K562 (cell line): ENCODE measurements around the gene AGFG1. TPM values are rescaled to one million over a fixed set of nuclear protein-coding genes. Genes with fewer than 3 reads are reported as not detected.

Experiments
- ELF2 ChIP-seq: fragments of 250-450 bp; sonication (Bioruptor Pico); IDR thresholded peaks from 2 replicates; pipeline ENCODE4 v1.5.0; 2021; ENCODE audit warnings: mild to moderate bottlenecking
- FUS ChIP-seq: fragments of 200-400 bp; formaldehyde crosslinking; optimal IDR thresholded peaks from 2 replicates; pipeline ENCODE3; 2017; ENCODE audit warnings: low read depth, low read length
- GATA2 ChIP-seq: sonication (generic); formaldehyde crosslinking; IDR thresholded peaks from 2 replicates; pipeline ENCODE4 v1.4.0; 2020; ENCODE audit warnings: mild to moderate bottlenecking, missing genetic modification reagents
- HDGF ChIP-seq: fragments of 450-650 bp; IDR thresholded peaks from 2 replicates; pipeline ENCODE4 v1.6.1; 2016
- HMGN3 ChIP-seq: IDR thresholded peaks from 2 replicates; pipeline ENCODE4 v1.6.1; 2011; ENCODE audit warnings: borderline replicate concordance, low read depth, mild to moderate bottlenecking, mixed read lengths, low read length; ENCODE audit not compliant: insufficient read length; ENCODE audit errors: extremely low read depth
- MAFG ChIP-seq: fragments of 450-650 bp; conservative IDR thresholded peaks from 2 replicates; pipeline ENCODE4 v1.6.1; 2016; ENCODE audit warnings: missing genetic modification characterization, missing compliant biosample characterization
- MLLT1 ChIP-seq, 2 experiments: fragments of 450-650 bp; IDR thresholded peaks; 2 replicates each; pipeline ENCODE4 v1.6.1; 2016
- NCOA6 ChIP-seq: fragments of 450-650 bp; IDR thresholded peaks from 2 replicates; pipeline ENCODE4 v1.6.1; 2017; ENCODE audit warnings: mild to moderate bottlenecking
- PTRF ChIP-seq: fragments of 450-650 bp; IDR thresholded peaks from 2 replicates; pipeline ENCODE4 v1.6.1; 2016; ENCODE audit warnings: mild to moderate bottlenecking, missing genetic modification characterization, missing compliant biosample characterization
- TCF15 ChIP-seq: fragments of 250-450 bp; sonication (Bioruptor Pico); IDR thresholded peaks from 2 replicates; pipeline ENCODE4 v1.8.0; 2022; ENCODE audit warnings: moderate library complexity, mild to moderate bottlenecking, inconsistent platforms
- TEAD2 ChIP-seq: fragments of 450-650 bp; IDR thresholded peaks from 2 replicates; pipeline ENCODE4 v1.6.1; 2016; ENCODE audit warnings: missing genetic modification characterization, control low read depth, missing compliant biosample characterization
- ZBTB12 ChIP-seq: fragments of 250-450 bp; sonication (Bioruptor Pico); IDR thresholded peaks from 2 replicates; pipeline ENCODE4 v1.4.0; 2020
- ZBTB49 ChIP-seq: sonication (generic); formaldehyde crosslinking; IDR thresholded peaks from 2 replicates; pipeline ENCODE4 v1.8.0; 2022; ENCODE audit warnings: missing genetic modification reagents, mild to moderate bottlenecking, borderline replicate concordance
- ZZZ3 ChIP-seq: fragments of 450-650 bp; IDR thresholded peaks from 2 replicates; pipeline ENCODE4 v1.6.1; 2016; ENCODE audit warnings: antibody characterized with exemption, mild to moderate bottlenecking, moderate library complexity
- polyA plus RNA-seq, 8 experiments: library from polyadenylated mRNA; depleted of rRNA in 4 of 8; stranded (reverse) in 5 of 8; unstranded in 3 of 8; fragments of >200 nt; fragmentation: Nextera tagmentation in 2 of 8; fragmentation: Illumina TruSeq in 1 of 8; extraction: Ambion mirVana in 2 of 8; extraction: Trizol in 1 of 8; gene quantifications; 2 replicates each; pipeline versions ENCODE4 v1.2.1 to v1.2.3, GENCODE V29; 2011 to 2014; ENCODE audit warnings: inconsistent platforms in 1 of 8, missing spikeins in 1 of 8
- total RNA-seq, 7 experiments: library from RNA; depleted of rRNA in 6 of 7; stranded (reverse); fragments of >200 nt in 6 of 7; fragmentation: Illumina TruSeq in 2 of 7; extraction: Trizol in 2 of 7; gene quantifications; 2 replicates each; pipeline versions ENCODE4 v1.2.1 to v1.2.3, GENCODE V29; 2011 to 2021; ENCODE audit warnings: low replicate concordance in 1 of 7
- TF ChIP-seq, protein P1 (sequence below): fragments of 200-400 bp; formaldehyde crosslinking; IDR thresholded peaks from 2 replicates; pipeline ENCODE4 v1.6.1; 2017; ENCODE audit warnings: mild to moderate bottlenecking, low read depth, low read length, moderate library complexity
- TF ChIP-seq, protein P2 (sequence below): fragments of 250-450 bp; sonication (Bioruptor Pico); IDR thresholded peaks from 2 replicates; pipeline ENCODE4 v1.8.0; 2022; ENCODE audit warnings: inconsistent platforms
- TF ChIP-seq, protein P3 (sequence below): fragments of 450-650 bp; formaldehyde crosslinking; IDR thresholded peaks from 2 replicates; pipeline ENCODE4 v1.4.0; 2020; ENCODE audit warnings: mild to moderate bottlenecking

The AGFG1 gene
- total and polyA plus RNA-seq, 9 of the 15 experiments (the other 6 are each of a cell fraction or from before 2014, with no cell fraction given), result 11.2 to 97.5 (median 36.0) TPM

DNA sequence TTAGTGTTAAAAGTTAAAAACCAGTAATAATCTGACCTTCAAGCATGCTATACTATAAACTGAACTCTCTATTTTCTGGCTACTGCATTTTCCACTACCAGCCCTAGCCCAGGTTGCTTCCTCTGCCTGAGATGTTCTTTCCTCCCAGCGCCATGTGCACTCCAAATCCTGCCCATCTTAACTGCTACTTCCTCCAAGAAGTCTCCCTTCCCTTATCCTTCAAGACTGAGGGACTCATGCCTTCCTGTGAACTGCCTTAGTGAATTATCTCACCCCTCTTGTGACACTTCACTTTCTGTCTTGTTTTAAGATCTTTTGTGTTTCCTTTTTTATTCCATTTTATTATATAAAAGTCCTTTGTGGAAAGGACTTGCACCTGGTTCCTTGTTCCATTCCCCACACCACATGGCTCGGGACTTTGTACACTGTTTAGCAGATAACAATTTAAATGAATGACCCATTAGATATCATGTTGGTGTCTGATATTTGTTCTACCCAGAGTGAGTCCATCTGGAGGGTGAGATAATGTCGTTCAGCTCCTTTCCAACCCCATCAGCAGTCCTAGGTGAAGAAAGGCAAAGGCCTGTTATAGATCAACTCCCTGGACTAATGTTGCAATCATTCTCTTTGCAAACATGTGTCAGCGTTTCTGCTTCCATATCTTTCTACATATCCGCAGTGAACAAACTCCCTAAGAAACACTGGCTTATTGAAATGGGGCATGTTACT is 20.9 kb upstream of the AGFG1 start (continued):
- TF ChIP-seq ZZZ3, result no peak
- no peak for TF ChIP-seq TEAD2
- TF ChIP-seq, protein P1, sequence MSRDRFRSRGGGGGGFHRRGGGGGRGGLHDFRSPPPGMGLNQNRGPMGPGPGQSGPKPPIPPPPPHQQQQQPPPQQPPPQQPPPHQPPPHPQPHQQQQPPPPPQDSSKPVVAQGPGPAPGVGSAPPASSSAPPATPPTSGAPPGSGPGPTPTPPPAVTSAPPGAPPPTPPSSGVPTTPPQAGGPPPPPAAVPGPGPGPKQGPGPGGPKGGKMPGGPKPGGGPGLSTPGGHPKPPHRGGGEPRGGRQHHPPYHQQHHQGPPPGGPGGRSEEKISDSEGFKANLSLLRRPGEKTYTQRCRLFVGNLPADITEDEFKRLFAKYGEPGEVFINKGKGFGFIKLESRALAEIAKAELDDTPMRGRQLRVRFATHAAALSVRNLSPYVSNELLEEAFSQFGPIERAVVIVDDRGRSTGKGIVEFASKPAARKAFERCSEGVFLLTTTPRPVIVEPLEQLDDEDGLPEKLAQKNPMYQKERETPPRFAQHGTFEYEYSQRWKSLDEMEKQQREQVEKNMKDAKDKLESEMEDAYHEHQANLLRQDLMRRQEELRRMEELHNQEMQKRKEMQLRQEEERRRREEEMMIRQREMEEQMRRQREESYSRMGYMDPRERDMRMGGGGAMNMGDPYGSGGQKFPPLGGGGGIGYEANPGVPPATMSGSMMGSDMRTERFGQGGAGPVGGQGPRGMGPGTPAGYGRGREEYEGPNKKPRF, result no peak
- no peak for TF ChIP-seq ZBTB12 (CRISPR knock-in tag)
- peak; percentile 80 for TF ChIP-seq HMGN3
- no peak for TF ChIP-seq PTRF (tag)
- TF ChIP-seq GATA2 (CRISPR knock-in tag), result peak; percentile 94
- no peak for TF ChIP-seq ELF2
- TF ChIP-seq, protein P2, sequence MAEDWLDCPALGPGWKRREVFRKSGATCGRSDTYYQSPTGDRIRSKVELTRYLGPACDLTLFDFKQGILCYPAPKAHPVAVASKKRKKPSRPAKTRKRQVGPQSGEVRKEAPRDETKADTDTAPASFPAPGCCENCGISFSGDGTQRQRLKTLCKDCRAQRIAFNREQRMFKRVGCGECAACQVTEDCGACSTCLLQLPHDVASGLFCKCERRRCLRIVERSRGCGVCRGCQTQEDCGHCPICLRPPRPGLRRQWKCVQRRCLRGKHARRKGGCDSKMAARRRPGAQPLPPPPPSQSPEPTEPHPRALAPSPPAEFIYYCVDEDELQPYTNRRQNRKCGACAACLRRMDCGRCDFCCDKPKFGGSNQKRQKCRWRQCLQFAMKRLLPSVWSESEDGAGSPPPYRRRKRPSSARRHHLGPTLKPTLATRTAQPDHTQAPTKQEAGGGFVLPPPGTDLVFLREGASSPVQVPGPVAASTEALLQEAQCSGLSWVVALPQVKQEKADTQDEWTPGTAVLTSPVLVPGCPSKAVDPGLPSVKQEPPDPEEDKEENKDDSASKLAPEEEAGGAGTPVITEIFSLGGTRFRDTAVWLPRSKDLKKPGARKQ (CRISPR knock-in tag), result no peak
- no peak for TF ChIP-seq HDGF
- TF ChIP-seq MAFG (tag), result peak; percentile 92
- TF ChIP-seq TCF15, result no peak
- no peak for TF ChIP-seq FUS
- TF ChIP-seq MLLT1 (IDR thresholded peaks at IDR 0.05), result no peak
- TF ChIP-seq NCOA6, result 0 out of 2 replicates have a peak, but pooled peaks have one; percentile 10
- TF ChIP-seq, protein P3, sequence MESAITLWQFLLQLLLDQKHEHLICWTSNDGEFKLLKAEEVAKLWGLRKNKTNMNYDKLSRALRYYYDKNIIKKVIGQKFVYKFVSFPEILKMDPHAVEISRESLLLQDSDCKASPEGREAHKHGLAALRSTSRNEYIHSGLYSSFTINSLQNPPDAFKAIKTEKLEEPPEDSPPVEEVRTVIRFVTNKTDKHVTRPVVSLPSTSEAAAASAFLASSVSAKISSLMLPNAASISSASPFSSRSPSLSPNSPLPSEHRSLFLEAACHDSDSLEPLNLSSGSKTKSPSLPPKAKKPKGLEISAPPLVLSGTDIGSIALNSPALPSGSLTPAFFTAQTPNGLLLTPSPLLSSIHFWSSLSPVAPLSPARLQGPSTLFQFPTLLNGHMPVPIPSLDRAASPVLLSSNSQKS (CRISPR knock-in tag), result no peak
- no peak for TF ChIP-seq ZBTB49
